ENCODE data around the gene NCK2.

The NCK2 gene

GRCh38 chr2:105718846-105719481 is 25.7 kb upstream of the NCK2 start:
- H2AFZ ChIP-seq (ENCODE audit: low read length): no peak overlapping the region
- no peaks in the 10 kb centered on the region for H4K20me1 ChIP-seq (ENCODE audit: insufficient read depth, low read length)
- peaks cover 25% of the 10 kb centered on the region for H3K4me1 ChIP-seq (ENCODE audit: low read length)
- TF ChIP-seq EZH2 (optimal IDR thresholded peaks at IDR 0.05; ENCODE audit: low read depth, low read length) (no peak), CTCF (IDR thresholded peaks at IDR 0.05; ENCODE audit: low read length) (no peak), EZH2phosphoT487 (IDR thresholded peaks at IDR 0.05; ENCODE audit: low read length) (no peak)
- H3K27me3 ChIP-seq (replicated peaks; ENCODE audit: insufficient read depth, low read length): no peaks in the 10 kb centered on the region
- H3K4me3 ChIP-seq (ENCODE audit: low read length): no peak overlapping the region
- H3K27ac ChIP-seq (ENCODE audit: low read length): no peak overlapping the region
- H3K9me2 ChIP-seq (replicated peaks; ENCODE audit: insufficient read depth, low read length): no peaks in the 10 kb centered on the region
- H3K79me2 ChIP-seq (ENCODE audit: low read length): no peaks in the 10 kb centered on the region
- peaks cover 10% of the 10 kb centered on the region for H3F3A ChIP-seq (ENCODE audit: insufficient read depth, low read length)
- H3K4me2 ChIP-seq (ENCODE audit: low read depth, low read length): no peak overlapping the region
- H3K9me3 ChIP-seq (replicated peaks; ENCODE audit: insufficient read depth, low read length): no peaks in the 10 kb centered on the region
- H3K9ac ChIP-seq (ENCODE audit: low read length): no peak overlapping the region
- H3K36me3 ChIP-seq (replicated peaks; ENCODE audit: insufficient read depth, low read length): no peaks in the 10 kb centered on the region
- DNase-seq: no peak

GRCh38 chr2:105721991-105722511 is 22.7 kb upstream of the NCK2 start:
- H3F3A ChIP-seq (ENCODE audit: insufficient read depth, low read length): peaks cover 26% of the 10 kb centered on the region
- TF ChIP-seq CTCF (IDR thresholded peaks at IDR 0.05; ENCODE audit: low read length) (no peak), EZH2 (optimal IDR thresholded peaks at IDR 0.05; ENCODE audit: low read depth, low read length) (no peak), EZH2phosphoT487 (IDR thresholded peaks at IDR 0.05; ENCODE audit: low read length) (no peak)
- H4K20me1 ChIP-seq (ENCODE audit: insufficient read depth, low read length): no peaks in the 10 kb centered on the region
- DNase-seq: no peak
- no peak overlapping the region for H2AFZ ChIP-seq (ENCODE audit: low read length)
- H3K79me2 ChIP-seq (ENCODE audit: low read length): no peaks in the 10 kb centered on the region
- peaks cover 42% of the 10 kb centered on the region for H3K4me1 ChIP-seq (ENCODE audit: low read length)
- H3K9ac ChIP-seq (ENCODE audit: low read length): no peak overlapping the region
- no peaks in the 10 kb centered on the region for H3K9me3 ChIP-seq (replicated peaks; ENCODE audit: insufficient read depth, low read length)
- H3K9me2 ChIP-seq (replicated peaks; ENCODE audit: insufficient read depth, low read length): no peaks in the 10 kb centered on the region
- H3K4me3 ChIP-seq (ENCODE audit: low read length): no peak overlapping the region
- H3K4me2 ChIP-seq (ENCODE audit: low read depth, low read length): no peak overlapping the region
- no peaks in the 10 kb centered on the region for H3K36me3 ChIP-seq (replicated peaks; ENCODE audit: insufficient read depth, low read length)
- H3K27ac ChIP-seq (ENCODE audit: low read length): no peak overlapping the region
- H3K27me3 ChIP-seq (replicated peaks; ENCODE audit: insufficient read depth, low read length): no peaks in the 10 kb centered on the region

GRCh38 chr2:105722726-105723297 is 21.9 kb upstream of the NCK2 start:
- H3K9me3 ChIP-seq (replicated peaks; ENCODE audit: insufficient read depth, low read length): no peaks in the 10 kb centered on the region
- H3K27ac ChIP-seq (ENCODE audit: low read length): no peak overlapping the region
- H3K9me2 ChIP-seq (replicated peaks; ENCODE audit: insufficient read depth, low read length): no peaks in the 10 kb centered on the region
- TF ChIP-seq EZH2 (optimal IDR thresholded peaks at IDR 0.05; ENCODE audit: low read depth, low read length): no peak
- no peak for TF ChIP-seq CTCF (IDR thresholded peaks at IDR 0.05; ENCODE audit: low read length)
- no peak for TF ChIP-seq EZH2phosphoT487 (IDR thresholded peaks at IDR 0.05; ENCODE audit: low read length)
- H3K9ac ChIP-seq (ENCODE audit: low read length): no peak overlapping the region
- no peaks in the 10 kb centered on the region for H3K79me2 ChIP-seq (ENCODE audit: low read length)
- peaks cover 33% of the 10 kb centered on the region for H3F3A ChIP-seq (ENCODE audit: insufficient read depth, low read length)
- no peak overlapping the region for H3K4me2 ChIP-seq (ENCODE audit: low read depth, low read length)
- H4K20me1 ChIP-seq (ENCODE audit: insufficient read depth, low read length): no peaks in the 10 kb centered on the region
- no peak for DNase-seq
- H3K4me3 ChIP-seq (ENCODE audit: low read length): no peak overlapping the region
- H3K36me3 ChIP-seq (replicated peaks; ENCODE audit: insufficient read depth, low read length): no peaks in the 10 kb centered on the region
- no peak overlapping the region for H2AFZ ChIP-seq (ENCODE audit: low read length)
- peaks cover 42% of the 10 kb centered on the region for H3K4me1 ChIP-seq (ENCODE audit: low read length)
- no peaks in the 10 kb centered on the region for H3K27me3 ChIP-seq (replicated peaks; ENCODE audit: insufficient read depth, low read length)

All from MM.1S (cell line).